Stimulated activated naive CD8-positive, alpha-beta T cell treated with anti-CD3 and anti-CD28 coated beads, Interleukin-15, Interleukin-2, amounts not matched to agents 100 U/mL and 50 U/mL, for 24 hours (primary cell): ENCODE data around the gene RAB9B.

Experiments
- ATAC-seq: fragments of 150-1000 bp; cut with Tn5 transposase; one replicate; pipeline ENCODE4 v1.10.0; 2021
- DNase-seq: peaks from one replicate; pipeline ENCODE4 v3.0.0; 2021

The RAB9B gene

DNA sequence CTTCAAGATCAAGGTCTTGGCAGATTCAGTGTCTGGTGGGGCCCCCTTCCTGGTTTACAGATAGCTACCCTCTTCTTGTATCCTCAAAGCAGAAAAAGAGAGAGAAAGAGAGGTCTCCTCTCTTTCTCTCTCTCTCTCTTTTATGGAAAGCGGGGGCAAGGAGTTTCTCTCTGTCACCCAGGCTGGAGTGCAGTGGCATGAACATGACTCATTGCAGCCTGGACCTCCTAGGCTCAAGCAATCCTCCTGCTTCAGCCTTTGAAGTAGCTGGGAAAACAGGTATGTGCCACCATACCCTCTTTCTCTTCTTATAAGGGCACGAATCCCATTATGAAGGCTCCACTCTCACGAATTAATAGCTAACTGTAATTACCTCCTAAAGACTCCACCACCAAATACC is 20.2 kb downstream of the RAB9B start:
- ATAC-seq (no peak), DNase-seq (no peak)

DNA sequence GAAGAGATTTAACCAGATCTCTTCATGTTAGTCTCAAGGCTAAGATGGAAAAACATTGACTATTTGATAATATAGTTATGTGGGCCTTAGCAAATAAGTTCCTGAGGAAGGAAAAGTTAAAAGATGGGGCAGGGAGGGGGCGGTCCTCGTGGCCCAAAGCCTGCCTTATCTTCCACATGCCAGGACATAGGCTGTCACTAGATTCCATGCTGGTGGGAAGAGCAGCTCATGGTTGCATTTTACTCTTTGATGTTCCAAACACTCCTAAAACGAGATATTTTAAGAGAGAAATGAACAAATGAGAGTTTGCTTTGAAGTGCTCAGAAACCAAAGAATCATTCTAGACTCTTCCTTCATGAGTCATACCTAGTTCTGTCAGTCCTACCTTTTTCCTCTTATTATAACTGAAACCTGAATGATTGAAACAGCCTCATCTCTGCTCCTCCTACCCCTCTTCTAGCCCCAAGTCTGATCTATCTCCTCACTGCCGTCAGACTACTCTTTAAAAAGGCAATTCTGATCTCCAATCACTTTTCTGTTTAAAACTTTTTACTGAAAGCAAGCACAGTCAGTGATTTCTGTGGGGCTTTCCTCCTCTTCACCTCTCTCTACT is 25.1 kb downstream of the RAB9B start:
- DNase-seq, result no peak
- ATAC-seq, result no peak

GRCh38 chrX:103805860-103806259 is 26.2 kb downstream of the RAB9B start:
- DNase-seq (no peak), ATAC-seq (no peak)

DNA sequence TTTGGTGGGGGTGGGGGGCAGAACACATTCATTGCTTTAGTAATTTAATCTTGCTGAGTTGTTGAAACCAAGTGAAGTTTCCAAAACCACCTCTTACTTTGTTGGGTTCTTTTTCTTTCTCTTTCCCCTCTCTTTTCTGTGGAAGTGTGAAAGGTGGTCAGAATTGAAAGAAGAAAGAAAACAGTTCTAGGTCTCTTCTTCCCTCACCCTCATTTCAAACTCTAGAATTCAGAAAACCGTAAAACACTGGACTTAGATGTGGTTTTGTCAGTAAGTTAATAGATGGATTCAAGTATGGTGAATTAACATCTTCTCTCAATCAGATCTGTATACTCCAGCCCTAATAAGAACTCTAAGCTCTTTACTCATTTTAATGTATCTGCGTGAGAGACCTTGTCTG is 31.7 kb downstream of the RAB9B start:
- no peak for ATAC-seq

GRCh38 chrX:103797691-103798090 is 34.4 kb downstream of the RAB9B start:
- no peak for ATAC-seq
- DNase-seq, result no peak

More for the DNA sequence above, 31.7 kb downstream of the RAB9B start:
- no peak for DNase-seq

DNA sequence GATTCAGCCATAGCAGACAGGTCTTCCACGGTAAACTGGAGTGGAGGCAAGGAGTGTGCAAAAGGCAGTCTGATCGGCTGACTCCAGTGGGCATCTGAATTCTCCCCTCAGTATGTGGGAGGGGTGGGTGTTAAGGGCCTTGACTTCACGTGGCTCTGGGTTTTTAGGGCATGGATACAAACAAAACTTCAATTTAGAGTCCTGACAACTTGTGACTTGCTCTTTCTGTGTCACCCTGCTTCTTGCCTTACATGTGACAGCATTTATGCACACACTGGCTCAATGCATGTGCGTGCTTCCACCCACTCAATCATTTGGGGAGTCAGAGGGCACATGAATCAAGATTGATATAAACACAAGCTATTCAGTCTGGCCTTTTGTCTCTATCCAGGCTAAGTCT is 37.9 kb downstream of the RAB9B start:
- DNase-seq, result no peak

GRCh38 chrX:103793545-103793940 is 38.5 kb downstream of the RAB9B start:
- ATAC-seq (no peak), DNase-seq (no peak)

More for the DNA sequence above, 37.9 kb downstream of the RAB9B start:
- no peak for ATAC-seq

DNA sequence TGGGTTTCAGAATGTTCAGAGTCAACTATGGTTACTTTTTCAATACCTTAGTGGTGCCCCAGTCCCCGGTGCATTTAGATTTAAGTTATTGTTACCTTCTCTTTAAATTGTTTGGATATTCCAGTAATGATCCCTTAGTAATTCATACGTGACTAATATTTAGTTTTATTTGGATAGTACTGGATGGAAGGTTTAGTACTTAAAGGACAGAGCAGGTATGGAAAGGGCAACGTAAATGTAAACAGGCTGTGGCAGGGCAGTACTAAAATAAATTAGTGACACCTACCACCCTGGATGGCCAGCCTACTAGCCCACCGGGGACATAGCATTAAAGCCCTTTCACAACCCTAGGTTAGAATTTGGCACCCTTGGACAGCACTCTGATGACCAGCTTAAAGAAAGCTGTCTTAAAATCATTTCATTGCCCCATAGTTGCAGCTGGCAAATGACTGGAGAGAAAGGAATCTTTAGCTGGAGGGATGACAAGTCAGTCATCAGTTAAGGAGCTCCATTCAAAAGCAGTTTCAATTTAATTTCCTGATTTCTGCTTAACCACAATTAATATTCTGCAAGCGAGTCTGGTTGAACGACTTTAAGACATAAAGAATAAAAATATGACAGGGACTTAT is 39.0 kb downstream of the RAB9B start:
- DNase-seq (no peak), ATAC-seq (no peak)

GRCh38 chrX:103791826-103792485 is 40.1 kb downstream of the RAB9B start:
- ATAC-seq, result no peak
- no peak for DNase-seq

GRCh38 chrX:103791228-103791627 is 40.8 kb downstream of the RAB9B start:
- ATAC-seq, result no peak
- DNase-seq, result no peak

GRCh38 chrX:103789004-103789403 is 43.1 kb downstream of the RAB9B start:
- ATAC-seq (no peak), DNase-seq (no peak)

DNA sequence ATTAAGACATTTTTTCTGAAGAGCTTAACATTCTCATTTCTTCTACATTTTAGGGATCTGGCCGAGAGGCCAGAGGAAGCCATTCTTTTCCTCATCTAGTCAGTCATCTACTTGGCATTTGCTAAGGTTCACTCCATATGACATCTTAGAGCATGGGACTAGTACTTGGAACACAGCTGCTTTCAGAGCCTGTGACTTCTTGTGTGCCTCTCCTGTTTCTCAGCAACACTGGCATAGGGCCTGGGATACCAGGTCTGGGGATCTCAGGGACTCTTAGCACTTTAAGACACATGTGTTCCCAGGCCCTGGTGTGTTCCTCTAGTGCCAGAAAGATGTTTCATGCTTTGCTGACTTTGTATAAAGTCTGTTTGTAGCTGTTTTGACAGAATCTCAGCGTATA is 48.1 kb downstream of the RAB9B start:
- no peak for ATAC-seq
- DNase-seq, result no peak

GRCh38 chrX:103783196-103783595 is 48.9 kb downstream of the RAB9B start:
- no peak for DNase-seq
- ATAC-seq, result no peak

DNA sequence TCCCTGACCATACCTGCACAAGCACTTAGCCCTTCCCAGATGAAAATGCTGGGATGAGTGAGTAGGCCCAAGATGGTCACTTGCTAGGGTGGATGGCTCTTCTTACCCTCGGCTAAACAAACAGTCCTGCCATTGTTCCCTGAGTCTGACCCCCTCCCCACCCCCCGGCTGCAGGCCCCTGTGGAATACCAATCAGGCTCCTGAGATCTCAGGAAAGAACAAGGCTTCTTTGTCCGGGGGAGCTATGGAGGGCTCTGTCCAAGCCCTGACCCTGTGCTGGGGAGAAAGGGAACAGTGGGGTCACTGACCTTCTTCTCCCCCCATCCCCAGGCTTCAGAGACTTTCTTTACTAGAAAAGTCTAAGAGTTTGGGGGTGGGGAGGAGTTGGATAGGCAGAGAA is 49.4 kb downstream of the RAB9B start:
- DNase-seq, result no peak

GRCh38 chrX:103781706-103782105 is 50.4 kb downstream of the RAB9B start:
- ATAC-seq (no peak), DNase-seq (no peak)

More for the DNA sequence above, 49.4 kb downstream of the RAB9B start:
- ATAC-seq, result no peak

- DNase-seq (no peak), ATAC-seq (no peak)
Measured at GRCh38 chrX:103781062-103781402, 51.0 kb downstream of the RAB9B start.

- ATAC-seq (no peak), DNase-seq (no peak)
Measured at GRCh38 chrX:103780336-103781061, 51.6 kb downstream of the RAB9B start.

DNA sequence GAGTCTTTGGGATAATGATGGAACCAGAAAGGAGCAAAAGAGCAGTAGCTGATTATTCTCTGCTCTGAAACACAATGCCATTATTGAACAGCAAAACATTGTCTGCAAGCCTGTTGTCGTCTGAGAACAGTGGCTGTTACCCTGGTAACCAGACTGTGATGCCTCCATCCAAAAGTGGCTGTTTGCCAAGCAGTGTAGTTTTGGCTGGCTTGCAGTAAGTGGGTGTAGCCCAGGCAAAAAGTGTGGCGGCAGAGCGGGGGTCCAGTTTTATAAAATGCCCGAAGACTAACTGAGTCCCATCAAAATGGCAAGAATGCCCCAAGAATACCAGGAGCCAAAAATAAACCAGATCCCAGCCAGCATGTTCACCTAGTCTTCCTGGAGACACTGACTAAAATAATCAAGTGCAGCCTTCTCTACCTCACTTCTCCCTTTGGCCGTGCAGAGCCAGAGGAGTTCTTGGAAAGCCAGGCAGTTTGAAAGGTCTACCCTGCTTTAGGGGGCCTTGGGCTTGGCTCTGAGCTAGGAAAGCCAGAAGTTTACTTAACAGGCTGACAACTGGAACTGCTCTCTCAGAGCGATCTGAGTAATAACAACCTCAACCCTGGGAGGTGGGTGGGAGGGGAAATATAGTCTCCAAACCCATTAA is 52.8 kb downstream of the RAB9B start:
- DNase-seq (no peak), ATAC-seq (no peak)

GRCh38 chrX:103776546-103776945 is 55.5 kb downstream of the RAB9B start, which contains the start of gene PLP1:
PLP1 (plus strand) TSS chrX:103776840; CDS start chrX:103776996, 156 bp downstream.
- ATAC-seq (no peak), DNase-seq (no peak)

DNA sequence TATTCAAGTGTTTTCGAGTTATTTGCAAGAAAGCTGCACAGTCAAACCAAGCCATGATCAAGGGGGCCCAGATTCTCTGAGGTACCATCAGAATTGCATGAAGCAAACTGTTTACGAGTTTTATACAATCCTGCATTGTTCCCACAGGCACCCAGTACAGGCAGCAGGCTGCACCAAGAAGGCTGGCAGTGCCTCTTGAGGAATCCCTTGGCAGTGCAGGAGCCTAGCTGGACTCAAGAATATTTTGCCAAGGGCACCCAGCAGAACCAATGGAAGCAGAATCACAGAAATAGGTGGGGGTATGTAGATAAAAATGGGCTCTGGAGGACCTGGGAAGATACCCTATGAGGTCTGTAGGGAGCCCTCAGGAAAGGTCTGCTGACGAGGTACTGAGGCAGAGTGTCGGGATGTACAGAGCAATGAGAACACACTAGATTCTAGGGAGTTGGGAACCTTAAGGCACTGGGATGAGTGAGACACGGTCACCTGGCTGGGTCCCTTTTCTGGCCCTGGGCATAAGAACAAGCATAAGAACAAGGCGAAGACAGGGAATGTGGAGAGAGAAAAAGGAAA is 57.9 kb downstream of the RAB9B start:
- no peak for DNase-seq
- ATAC-seq, result no peak

DNA sequence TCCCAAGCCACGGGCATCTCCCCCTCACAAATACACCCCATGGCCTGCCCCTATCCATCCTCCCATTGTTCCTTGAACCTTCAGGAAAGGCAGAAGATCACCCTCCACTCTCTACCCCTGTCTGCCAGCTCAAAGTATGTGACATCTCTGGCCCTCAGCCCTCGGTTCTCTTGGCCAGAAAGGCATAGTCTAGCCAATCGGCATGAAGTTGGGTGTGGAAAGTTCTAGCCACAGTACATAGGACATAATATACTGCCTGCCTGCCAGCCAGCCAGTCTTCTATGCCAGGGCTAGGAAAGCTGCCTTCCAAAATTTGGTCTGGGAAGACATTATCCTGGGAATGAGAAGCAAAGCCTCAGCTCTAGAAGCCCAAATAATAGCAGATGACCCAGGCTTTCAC is 58.6 kb downstream of the RAB9B start:
- no peak for DNase-seq
- no peak for ATAC-seq
